Epithelial cell of proximal tubule (primary cell): Measurements from ENCODE around the gene REXO1. TPM values are rescaled to one million over a fixed set of nuclear protein-coding genes. Genes with fewer than 3 reads are reported as not detected.

Experiments used
- DNase-seq: peaks from one replicate; pipeline ENCODE4 v3.0.0-alpha.2; 2011; ENCODE audit warnings: low read depth
- H3K4me3 ChIP-seq: 2 replicates; pipeline ENCODE4 v1.5.1; 2011; ENCODE audit warnings: low read depth, mild to moderate bottlenecking, low read length
- total RNA-seq: library from RNA; depleted of rRNA; stranded (reverse); fragments of >200 nt; gene quantifications from 2 replicates; pipeline ENCODE4 v1.2.3, GENCODE V29; 2015
- TF ChIP-seq, protein P1 (sequence below): conservative IDR thresholded peaks from 2 replicates; pipeline ENCODE4 v1.5.1; 2012; ENCODE audit warnings: low read depth, mild to moderate bottlenecking, low read length

Gene REXO1
- total RNA-seq, 1 donor from 2014 or later: 18.4 TPM

DNA sequence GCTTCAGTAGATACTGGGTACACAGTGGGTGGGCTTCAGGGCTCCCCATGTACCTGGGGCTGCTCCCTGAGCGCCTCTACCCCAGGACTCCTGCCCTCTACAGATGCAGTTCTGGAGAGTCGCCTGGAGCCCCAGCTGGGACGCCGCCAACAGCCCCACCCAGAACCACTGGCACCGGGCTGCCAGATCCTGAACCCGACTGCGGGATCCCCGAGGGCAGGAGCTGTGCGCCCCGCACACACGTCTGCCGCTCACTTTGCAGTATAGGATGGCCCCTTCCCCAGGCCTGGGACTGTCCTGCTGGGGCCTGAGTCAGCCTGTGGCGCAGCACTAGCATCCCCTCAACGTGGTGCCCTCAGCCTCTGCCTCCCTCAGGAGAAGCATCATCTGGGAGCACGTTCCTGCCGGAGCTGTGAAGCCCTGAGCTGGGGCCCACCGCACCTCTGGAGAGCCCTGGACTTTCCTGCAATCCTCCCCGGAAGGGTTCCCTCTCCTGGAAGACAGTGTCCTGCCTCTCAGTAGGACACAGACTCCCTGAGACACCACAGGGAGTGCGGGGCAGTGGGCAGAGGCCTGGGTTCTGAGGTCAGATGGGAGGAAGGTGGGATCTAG lies 3.7 kb downstream of the REXO1 start:
- no peak for DNase-seq
- TF ChIP-seq, protein P1, sequence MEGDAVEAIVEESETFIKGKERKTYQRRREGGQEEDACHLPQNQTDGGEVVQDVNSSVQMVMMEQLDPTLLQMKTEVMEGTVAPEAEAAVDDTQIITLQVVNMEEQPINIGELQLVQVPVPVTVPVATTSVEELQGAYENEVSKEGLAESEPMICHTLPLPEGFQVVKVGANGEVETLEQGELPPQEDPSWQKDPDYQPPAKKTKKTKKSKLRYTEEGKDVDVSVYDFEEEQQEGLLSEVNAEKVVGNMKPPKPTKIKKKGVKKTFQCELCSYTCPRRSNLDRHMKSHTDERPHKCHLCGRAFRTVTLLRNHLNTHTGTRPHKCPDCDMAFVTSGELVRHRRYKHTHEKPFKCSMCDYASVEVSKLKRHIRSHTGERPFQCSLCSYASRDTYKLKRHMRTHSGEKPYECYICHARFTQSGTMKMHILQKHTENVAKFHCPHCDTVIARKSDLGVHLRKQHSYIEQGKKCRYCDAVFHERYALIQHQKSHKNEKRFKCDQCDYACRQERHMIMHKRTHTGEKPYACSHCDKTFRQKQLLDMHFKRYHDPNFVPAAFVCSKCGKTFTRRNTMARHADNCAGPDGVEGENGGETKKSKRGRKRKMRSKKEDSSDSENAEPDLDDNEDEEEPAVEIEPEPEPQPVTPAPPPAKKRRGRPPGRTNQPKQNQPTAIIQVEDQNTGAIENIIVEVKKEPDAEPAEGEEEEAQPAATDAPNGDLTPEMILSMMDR: no peak
- no peak overlapping the region for H3K4me3 ChIP-seq

GRCh38 chr19:1843646-1844394 lies 4.5 kb downstream of the REXO1 start:
- H3K4me3 ChIP-seq: no peak overlapping the region
- TF ChIP-seq, protein P1: peak; percentile 18
- no peak for DNase-seq

DNA sequence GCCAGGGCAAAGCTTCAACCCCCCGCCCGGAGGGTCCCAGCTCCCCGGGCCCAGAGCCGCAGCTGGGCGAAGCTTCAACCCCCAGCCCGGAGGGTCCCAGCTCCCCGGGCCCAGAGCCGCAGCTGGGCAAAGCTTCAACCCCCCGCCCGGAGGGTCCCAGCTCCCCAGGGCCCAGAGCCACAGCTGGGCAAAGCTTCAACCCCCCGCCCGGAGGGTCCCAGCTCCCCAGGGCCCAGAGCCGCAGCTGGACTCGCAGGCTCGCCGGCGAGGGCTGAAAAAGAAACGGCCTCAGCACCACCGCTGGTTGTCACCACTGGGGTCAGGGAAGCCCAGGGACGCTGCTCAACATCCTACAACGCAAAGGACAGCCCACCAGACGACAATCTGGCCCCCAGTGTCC lies 5.2 kb downstream of the REXO1 start:
- TF ChIP-seq, protein P1: no peak
- no peak for DNase-seq
- no peak overlapping the region for H3K4me3 ChIP-seq

- DNase-seq: no peak
- TF ChIP-seq, protein P1: no peak
- H3K4me3 ChIP-seq: no peak overlapping the region
Measured at GRCh38 chr19:1841209-1841924, 6.9 kb downstream of the REXO1 start.

- H3K4me3 ChIP-seq: no peak overlapping the region
- no peak for DNase-seq
- TF ChIP-seq, protein P1: no peak
Measured at GRCh38 chr19:1840541-1841115, 7.7 kb downstream of the REXO1 start.

GRCh38 chr19:1839658-1840540 lies 8.4 kb downstream of the REXO1 start:
- TF ChIP-seq, protein P1: no peak
- DNase-seq: no peak
- no peak overlapping the region for H3K4me3 ChIP-seq
